ENCODE data around the gene LRRN2.

LRRN2 gene

GRCh38 chr1:204621396-204621795 is 64.1 kb downstream of the LRRN2 start:
- no peak for TF ChIP-seq CTCF (IDR thresholded peaks at IDR 0.05; ENCODE audit: control insufficient read depth, insufficient read depth, low read depth, low read length, missing control alignments)
- H3K4me3 ChIP-seq (ENCODE audit: control insufficient read depth, low read depth, low read length): no peak overlapping the region
- no peak for DNase-seq (ENCODE audit: low read depth)

- no peak for TF ChIP-seq CTCF (IDR thresholded peaks at IDR 0.05; ENCODE audit: control insufficient read depth, insufficient read depth, low read depth, low read length, missing control alignments)
- H3K4me3 ChIP-seq (ENCODE audit: control insufficient read depth, low read depth, low read length): no peak overlapping the region
- DNase-seq (ENCODE audit: low read depth): no peak
These were observed 65.8 kb downstream of the LRRN2 start for GRCh38 chr1:204619721-204620120.

GRCh38 chr1:204618148-204618760 is 67.3 kb downstream of the LRRN2 start:
- TF ChIP-seq CTCF (IDR thresholded peaks at IDR 0.05; ENCODE audit: control insufficient read depth, insufficient read depth, low read depth, low read length, missing control alignments): no peak
- no peak for DNase-seq (ENCODE audit: low read depth)
- H3K4me3 ChIP-seq (ENCODE audit: control insufficient read depth, low read depth, low read length): no peak overlapping the region

GRCh38 chr1:204617256-204618147 is 68.0 kb downstream of the LRRN2 start:
- no peak for TF ChIP-seq CTCF (IDR thresholded peaks at IDR 0.05; ENCODE audit: control insufficient read depth, insufficient read depth, low read depth, low read length, missing control alignments)
- DNase-seq (ENCODE audit: low read depth): no peak
- no peak overlapping the region for H3K4me3 ChIP-seq (ENCODE audit: control insufficient read depth, low read depth, low read length)

GRCh38 chr1:204616641-204617040 is 68.9 kb downstream of the LRRN2 start:
- no peak for DNase-seq (ENCODE audit: low read depth)
- no peak overlapping the region for H3K4me3 ChIP-seq (ENCODE audit: control insufficient read depth, low read depth, low read length)
- TF ChIP-seq CTCF (IDR thresholded peaks at IDR 0.05; ENCODE audit: control insufficient read depth, insufficient read depth, low read depth, low read length, missing control alignments): no peak

GRCh38 chr1:204615881-204616280 is 69.7 kb downstream of the LRRN2 start:
- TF ChIP-seq CTCF (IDR thresholded peaks at IDR 0.05; ENCODE audit: control insufficient read depth, insufficient read depth, low read depth, low read length, missing control alignments): no peak
- H3K4me3 ChIP-seq (ENCODE audit: control insufficient read depth, low read depth, low read length): no peak overlapping the region
- no peak for DNase-seq (ENCODE audit: low read depth)
